IPS-18c (cell line): ENCODE data around the gene VPS13D.
"Not testable (repeated sequence)": the region's sequence is repeated elsewhere in the genome, so short reads cannot be mapped to it uniquely, and the experiment has no call there.

ENCODE experiments used
- H3K4me3 ChIP-seq: 2 replicates; pipeline ENCODE4 v1.7.0; 2013; ENCODE audit warnings: low read depth, mild to moderate bottlenecking, low read length, moderate library complexity; ENCODE audit not compliant: insufficient read depth
- H3K9me3 ChIP-seq: one replicate; pipeline ENCODE4 v1.6.1; 2013; ENCODE audit warnings: mild to moderate bottlenecking, low read length, moderate library complexity; ENCODE audit not compliant: control insufficient read depth, insufficient read depth

Gene VPS13D

GRCh38 chr1:12466816-12467215 is 237.0 kb downstream of the VPS13D start:
- H3K9me3 ChIP-seq, result no peaks in the 10 kb centered on the region
- no peak overlapping the region for H3K4me3 ChIP-seq

- Histone ChIP-seq H3K4me3 (no peak overlapping the region), H3K9me3 (no peaks in the 10 kb centered on the region)
Observed at GRCh38 chr1:12467570-12468286, 237.9 kb downstream of the VPS13D start.

DNA sequence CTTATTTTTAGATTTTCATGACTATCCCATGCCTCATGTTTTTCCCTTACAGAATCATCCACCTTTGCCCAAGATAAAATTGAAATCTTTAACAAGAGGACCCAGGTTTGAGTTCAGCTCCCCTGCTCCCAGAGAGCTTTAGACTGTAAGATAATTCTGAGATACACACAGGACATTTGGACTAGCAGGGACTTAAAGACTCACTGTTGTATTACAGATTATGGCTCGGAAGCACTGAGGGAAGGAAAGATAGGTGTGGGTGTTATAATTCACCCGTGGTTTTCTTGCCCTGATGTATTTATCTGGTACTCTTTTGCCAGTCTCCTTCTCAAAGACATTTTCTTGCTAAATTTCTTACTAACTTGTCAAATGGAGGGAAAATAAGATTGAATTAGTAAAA is 238.5 kb downstream of the VPS13D start:
- H3K9me3 ChIP-seq, result no peaks in the 10 kb centered on the region
- no peak overlapping the region for H3K4me3 ChIP-seq

- no peak overlapping the region for H3K4me3 ChIP-seq
- H3K9me3 ChIP-seq, result no peaks in the 10 kb centered on the region
Observed at GRCh38 chr1:12469493-12469892, 239.7 kb downstream of the VPS13D start.

GRCh38 chr1:12469990-12470389 is 240.2 kb downstream of the VPS13D start:
- no peaks in the 10 kb centered on the region for H3K9me3 ChIP-seq
- no peak overlapping the region for H3K4me3 ChIP-seq

GRCh38 chr1:12470916-12471315 is 241.1 kb downstream of the VPS13D start:
- H3K4me3 ChIP-seq, H3K9me3 ChIP-seq: not testable (repeated sequence)

DNA sequence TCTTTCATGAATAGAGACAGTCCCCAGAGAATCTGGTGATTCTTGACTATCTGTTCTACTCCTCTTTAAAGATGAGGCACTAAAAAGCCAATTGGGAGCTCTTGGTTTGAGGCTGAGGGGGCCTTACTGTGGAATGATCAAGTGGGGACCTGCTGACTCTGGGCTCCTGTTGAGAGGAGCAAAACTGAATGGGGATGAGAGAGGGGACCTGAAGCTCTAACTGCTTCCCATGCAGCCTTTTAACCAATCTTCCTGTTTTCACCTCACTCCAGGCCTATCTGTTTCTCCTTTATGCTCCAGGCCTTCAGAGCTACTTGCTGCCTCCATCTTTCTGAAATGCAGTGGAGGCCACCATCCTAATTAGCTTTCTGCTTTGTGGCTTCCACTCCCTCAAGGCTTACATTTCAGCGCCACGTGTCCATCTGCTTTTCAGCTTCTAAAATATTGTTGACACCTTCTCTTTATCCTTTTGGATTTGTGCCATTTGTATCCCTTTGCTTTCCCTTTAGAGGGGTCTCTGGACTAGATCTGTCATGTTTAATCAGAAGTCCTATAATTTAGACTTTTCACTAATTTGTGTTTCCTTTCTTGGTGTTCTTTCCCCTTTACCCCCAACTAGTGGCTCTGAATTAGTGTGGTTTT is 242.4 kb downstream of the VPS13D start:
- Histone ChIP-seq H3K9me3 (no peaks in the 10 kb centered on the region), H3K4me3 (no peak overlapping the region)

- Histone ChIP-seq H3K9me3 (no peaks in the 10 kb centered on the region), H3K4me3 (no peak overlapping the region)
Observed at GRCh38 chr1:12472798-12473551, 243.1 kb downstream of the VPS13D start.

DNA sequence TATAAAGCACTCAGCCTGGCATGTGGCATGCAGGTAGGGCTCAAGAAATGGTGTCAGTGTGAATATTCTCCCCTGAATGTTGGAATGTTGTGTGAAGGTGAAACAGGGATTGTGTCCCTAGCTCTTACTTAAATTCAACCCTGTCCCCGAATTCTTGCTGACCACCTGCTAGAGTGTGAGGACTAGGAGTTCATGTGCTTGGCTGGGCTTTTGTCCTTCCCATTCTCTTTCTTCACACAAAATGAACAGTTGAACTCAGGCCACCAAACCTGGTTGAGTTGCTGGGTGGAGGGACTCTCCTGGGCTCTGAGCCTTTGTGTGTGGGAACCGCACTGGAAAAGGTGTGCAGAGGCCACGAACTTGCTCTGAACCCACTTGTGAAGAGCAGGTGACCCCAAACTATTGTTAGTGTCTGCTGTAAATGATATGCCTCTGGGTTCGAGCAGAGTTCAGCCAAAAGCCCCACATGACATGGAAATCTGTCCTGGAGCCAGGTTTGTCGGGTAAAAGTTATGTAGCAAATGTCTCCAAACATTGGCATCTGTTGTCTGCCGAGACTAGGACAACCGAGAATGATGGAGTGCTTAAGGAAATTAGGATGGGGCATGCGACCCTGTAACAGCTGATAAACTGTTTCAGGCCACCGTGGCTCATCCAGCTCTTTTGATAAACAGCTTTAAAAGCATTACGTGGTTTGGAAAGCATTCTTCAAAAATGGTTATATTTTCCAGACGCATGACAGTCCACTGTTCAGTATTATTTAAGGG is 243.9 kb downstream of the VPS13D start:
- no peaks in the 10 kb centered on the region for H3K9me3 ChIP-seq
- H3K4me3 ChIP-seq, result no peak overlapping the region

- no peak overlapping the region for H3K4me3 ChIP-seq
- no peaks in the 10 kb centered on the region for H3K9me3 ChIP-seq
Observed at GRCh38 chr1:12475101-12475500, 245.3 kb downstream of the VPS13D start.

GRCh38 chr1:12475530-12475934 is 245.7 kb downstream of the VPS13D start:
- no peaks in the 10 kb centered on the region for H3K9me3 ChIP-seq
- no peak overlapping the region for H3K4me3 ChIP-seq

- no peak overlapping the region for H3K4me3 ChIP-seq
- no peaks in the 10 kb centered on the region for H3K9me3 ChIP-seq
Observed at GRCh38 chr1:12475947-12476346, 246.1 kb downstream of the VPS13D start.

- Histone ChIP-seq H3K9me3 (no peaks in the 10 kb centered on the region), H3K4me3 (no peak overlapping the region)
Observed at GRCh38 chr1:12477314-12477713, 247.5 kb downstream of the VPS13D start.

DNA sequence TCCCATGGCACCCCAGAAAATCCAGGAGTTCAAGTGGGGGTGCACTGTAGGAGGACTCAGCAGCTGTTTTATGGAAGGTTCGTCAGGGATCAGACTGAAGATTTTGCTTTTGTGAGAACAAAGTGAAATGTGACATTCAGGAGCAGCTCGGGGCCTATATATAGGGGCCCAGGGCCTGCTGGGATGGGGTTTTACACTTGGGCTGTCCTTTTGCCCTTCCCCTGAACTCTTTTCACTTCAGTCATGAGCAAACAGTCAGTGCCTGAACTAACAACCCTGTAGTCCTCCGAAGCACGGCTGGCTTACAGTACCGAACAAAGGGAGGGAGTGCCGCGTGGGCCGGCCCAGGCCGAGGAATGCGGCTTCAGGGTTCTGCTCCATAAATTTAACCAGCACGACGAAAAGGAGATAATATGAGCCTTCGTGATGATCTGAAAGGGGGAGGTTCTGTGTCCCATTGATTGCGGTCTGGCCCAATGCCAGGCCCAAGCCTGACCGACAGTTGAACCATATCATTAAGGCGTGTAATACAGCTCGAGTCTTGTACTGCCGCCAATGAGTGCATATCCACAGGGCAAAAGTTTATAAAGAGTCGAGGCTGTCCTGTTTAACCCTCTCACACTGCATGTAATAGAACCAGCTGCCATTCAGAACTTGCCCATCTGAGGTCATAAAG is 248.2 kb downstream of the VPS13D start:
- Histone ChIP-seq H3K9me3 (no peaks in the 10 kb centered on the region), H3K4me3 (no peak overlapping the region)

- no peak overlapping the region for H3K4me3 ChIP-seq
- no peaks in the 10 kb centered on the region for H3K9me3 ChIP-seq
Observed at GRCh38 chr1:12478612-12478985, 248.8 kb downstream of the VPS13D start.

DNA sequence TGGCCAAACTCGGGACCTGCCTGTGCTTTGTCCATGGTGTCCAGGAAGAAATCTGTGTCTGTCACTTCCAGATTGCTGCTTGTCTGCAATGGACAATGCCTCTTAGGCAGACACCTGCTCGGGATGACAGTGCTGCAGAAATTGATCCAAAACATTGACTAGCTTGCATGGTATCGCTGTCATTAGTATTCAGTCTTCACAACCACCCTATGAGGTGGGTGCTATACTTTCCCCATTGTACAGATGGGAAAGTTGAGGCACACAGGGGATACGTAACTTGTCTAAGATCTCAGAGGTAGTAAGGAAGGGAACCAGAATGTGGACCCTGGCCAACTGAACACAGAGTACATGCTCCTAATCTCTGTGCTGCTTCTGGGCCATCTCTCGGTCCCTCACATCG is 249.5 kb downstream of the VPS13D start:
- no peak overlapping the region for H3K4me3 ChIP-seq
- no peaks in the 10 kb centered on the region for H3K9me3 ChIP-seq

DNA sequence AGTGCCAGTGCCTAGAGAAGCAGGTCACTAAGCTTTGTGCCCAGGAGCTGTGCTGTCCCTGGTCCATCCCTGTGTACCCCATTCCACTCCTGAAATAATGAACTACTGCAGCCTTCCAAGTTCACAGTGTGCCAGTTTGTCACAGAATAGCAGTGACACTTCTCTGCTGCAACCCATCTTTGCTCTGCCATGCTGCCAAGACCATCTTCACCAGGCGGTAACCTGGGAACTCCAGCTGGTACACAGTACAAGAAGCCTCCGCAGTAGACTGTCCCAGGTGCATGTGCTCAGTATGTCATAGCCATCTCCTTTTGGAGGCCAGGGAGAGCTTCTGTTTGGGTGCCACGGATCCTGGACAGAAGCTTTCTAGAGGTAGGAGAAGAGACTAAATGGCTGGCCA is 250.2 kb downstream of the VPS13D start:
- no peaks in the 10 kb centered on the region for H3K9me3 ChIP-seq
- no peak overlapping the region for H3K4me3 ChIP-seq
